ENCODE measurements around the gene SLC25A30.
"Not testable (repeated sequence)": the region's sequence is repeated elsewhere in the genome, so short reads cannot be mapped to it uniquely, and the experiment has no call there.

SLC25A30 gene

GRCh38 chr13:45391926-45392325, 26.2 kb downstream of the SLC25A30 start:
- Histone ChIP-seq H3K27me3 (ENCODE audit: control insufficient read depth in 1 of 2, insufficient read depth in 2 of 2, low read length in 2 of 2) (no peaks in the 10 kb centered on the region), H3K4me3 (ENCODE audit: low read length in 2 of 2) (no peak overlapping the region), H3K27ac (ENCODE audit: low read length) (no peak overlapping the region), H3K9me3 (ENCODE audit: control insufficient read depth in 2 of 2, low read length in 2 of 2) (no peaks in the 10 kb centered on the region), H3K9ac (ENCODE audit: low read length in 2 of 2) (no peak overlapping the region), H3K36me3 (ENCODE audit: control insufficient read depth in 2 of 2, insufficient read depth in 2 of 2, low read length in 2 of 2) (peaks cover 7 to 9% of the 10 kb centered on the region in 2 donors), H3K4me1 (ENCODE audit: control insufficient read depth, insufficient read depth, low read length) (peaks cover 7% of the 10 kb centered on the region)

- H3K27me3 ChIP-seq (ENCODE audit: control insufficient read depth in 1 of 2, insufficient read depth in 2 of 2, low read length in 2 of 2); H3K4me3 ChIP-seq (ENCODE audit: low read length in 2 of 2); H3K9ac ChIP-seq (ENCODE audit: low read length in 2 of 2); H3K36me3 ChIP-seq (ENCODE audit: control insufficient read depth in 2 of 2, insufficient read depth in 2 of 2, low read length in 2 of 2); H3K4me1 ChIP-seq (ENCODE audit: control insufficient read depth, insufficient read depth, low read length); H3K27ac ChIP-seq (ENCODE audit: low read length); H3K9me3 ChIP-seq (ENCODE audit: control insufficient read depth in 2 of 2, low read length in 2 of 2): not testable (repeated sequence)
These were observed 27.0 kb downstream of the SLC25A30 start for GRCh38 chr13:45391128-45391527.

- H3K4me3 ChIP-seq (ENCODE audit: low read length in 2 of 2); H3K36me3 ChIP-seq (ENCODE audit: control insufficient read depth in 2 of 2, insufficient read depth in 2 of 2, low read length in 2 of 2); H3K4me1 ChIP-seq (ENCODE audit: control insufficient read depth, insufficient read depth, low read length); H3K9ac ChIP-seq (ENCODE audit: low read length in 2 of 2); H3K9me3 ChIP-seq (ENCODE audit: control insufficient read depth in 2 of 2, low read length in 2 of 2); H3K27ac ChIP-seq (ENCODE audit: low read length); H3K27me3 ChIP-seq (ENCODE audit: control insufficient read depth in 1 of 2, insufficient read depth in 2 of 2, low read length in 2 of 2): not testable (repeated sequence)
These were observed 27.8 kb downstream of the SLC25A30 start for GRCh38 chr13:45390348-45390747.

GRCh38 chr13:45388664-45389063, 29.5 kb downstream of the SLC25A30 start:
- no peak overlapping the region for H3K27ac ChIP-seq (ENCODE audit: low read length)
- no peak overlapping the region for H3K9ac ChIP-seq (ENCODE audit: low read length in 2 of 2)
- peaks cover 0 to 5% of the 10 kb centered on the region in 2 donors for H3K36me3 ChIP-seq (ENCODE audit: control insufficient read depth in 2 of 2, insufficient read depth in 2 of 2, low read length in 2 of 2)
- no peaks in the 10 kb centered on the region for H3K4me1 ChIP-seq (ENCODE audit: control insufficient read depth, insufficient read depth, low read length)
- H3K9me3 ChIP-seq (ENCODE audit: control insufficient read depth in 2 of 2, low read length in 2 of 2): no peaks in the 10 kb centered on the region
- H3K27me3 ChIP-seq (ENCODE audit: control insufficient read depth in 1 of 2, insufficient read depth in 2 of 2, low read length in 2 of 2): no peaks in the 10 kb centered on the region
- H3K4me3 ChIP-seq (ENCODE audit: low read length in 2 of 2): no peak overlapping the region

GRCh38 chr13:45386892-45387575, 31.1 kb downstream of the SLC25A30 start:
- not testable (repeated sequence) for H3K9ac ChIP-seq (ENCODE audit: low read length in 2 of 2); H3K27ac ChIP-seq (ENCODE audit: low read length); H3K36me3 ChIP-seq (ENCODE audit: control insufficient read depth in 2 of 2, insufficient read depth in 2 of 2, low read length in 2 of 2); H3K4me1 ChIP-seq (ENCODE audit: control insufficient read depth, insufficient read depth, low read length); H3K9me3 ChIP-seq (ENCODE audit: control insufficient read depth in 2 of 2, low read length in 2 of 2); H3K4me3 ChIP-seq (ENCODE audit: low read length in 2 of 2); H3K27me3 ChIP-seq (ENCODE audit: control insufficient read depth in 1 of 2, insufficient read depth in 2 of 2, low read length in 2 of 2)

- Histone ChIP-seq H3K9ac (ENCODE audit: low read length in 2 of 2) (no peak overlapping the region), H3K36me3 (ENCODE audit: control insufficient read depth in 2 of 2, insufficient read depth in 2 of 2, low read length in 2 of 2) (peaks cover 0 to 5% of the 10 kb centered on the region in 2 donors), H3K27ac (ENCODE audit: low read length) (no peak overlapping the region)
These were observed 32.1 kb downstream of the SLC25A30 start for GRCh38 chr13:45385907-45386553.

GRCh38 chr13:45385320-45385719, 32.9 kb downstream of the SLC25A30 start:
- H3K9ac ChIP-seq (ENCODE audit: low read length in 2 of 2): no peak overlapping the region
- no peak overlapping the region for H3K27ac ChIP-seq (ENCODE audit: low read length)
- no peaks in the 10 kb centered on the region for H3K27me3 ChIP-seq (ENCODE audit: control insufficient read depth in 1 of 2, insufficient read depth in 2 of 2, low read length in 2 of 2)
- H3K4me3 ChIP-seq (ENCODE audit: low read length in 2 of 2): no peak overlapping the region
- no peaks in the 10 kb centered on the region for H3K4me1 ChIP-seq (ENCODE audit: control insufficient read depth, insufficient read depth, low read length)
- no peaks in the 10 kb centered on the region for H3K9me3 ChIP-seq (ENCODE audit: control insufficient read depth in 2 of 2, low read length in 2 of 2)
- peaks cover 0 to 5% of the 10 kb centered on the region in 2 donors for H3K36me3 ChIP-seq (ENCODE audit: control insufficient read depth in 2 of 2, insufficient read depth in 2 of 2, low read length in 2 of 2)

More at GRCh38 chr13:45385907-45386553, 32.1 kb downstream of the SLC25A30 start:
- no peaks in the 10 kb centered on the region for H3K4me1 ChIP-seq (ENCODE audit: control insufficient read depth, insufficient read depth, low read length)
- H3K27me3 ChIP-seq (ENCODE audit: control insufficient read depth in 1 of 2, insufficient read depth in 2 of 2, low read length in 2 of 2): no peaks in the 10 kb centered on the region
- H3K4me3 ChIP-seq (ENCODE audit: low read length in 2 of 2): no peak overlapping the region
- H3K9me3 ChIP-seq (ENCODE audit: control insufficient read depth in 2 of 2, low read length in 2 of 2): no peaks in the 10 kb centered on the region

- peaks cover 0 to 5% of the 10 kb centered on the region in 2 donors for H3K36me3 ChIP-seq (ENCODE audit: control insufficient read depth in 2 of 2, insufficient read depth in 2 of 2, low read length in 2 of 2)
- H3K27ac ChIP-seq (ENCODE audit: low read length): no peak overlapping the region
These were observed 33.5 kb downstream of the SLC25A30 start for GRCh38 chr13:45384474-45385174.

GRCh38 chr13:45382739-45383138, 35.4 kb downstream of the SLC25A30 start:
- not testable (repeated sequence) for H3K27ac ChIP-seq (ENCODE audit: low read length); H3K9ac ChIP-seq (ENCODE audit: low read length in 2 of 2); H3K27me3 ChIP-seq (ENCODE audit: control insufficient read depth in 1 of 2, insufficient read depth in 2 of 2, low read length in 2 of 2); H3K9me3 ChIP-seq (ENCODE audit: control insufficient read depth in 2 of 2, low read length in 2 of 2); H3K4me3 ChIP-seq (ENCODE audit: low read length in 2 of 2); H3K36me3 ChIP-seq (ENCODE audit: control insufficient read depth in 2 of 2, insufficient read depth in 2 of 2, low read length in 2 of 2); H3K4me1 ChIP-seq (ENCODE audit: control insufficient read depth, insufficient read depth, low read length)

More at GRCh38 chr13:45384474-45385174, 33.5 kb downstream of the SLC25A30 start:
- no peak overlapping the region for H3K9ac ChIP-seq (ENCODE audit: low read length in 2 of 2)
- H3K4me1 ChIP-seq (ENCODE audit: control insufficient read depth, insufficient read depth, low read length): no peaks in the 10 kb centered on the region
- no peaks in the 10 kb centered on the region for H3K27me3 ChIP-seq (ENCODE audit: control insufficient read depth in 1 of 2, insufficient read depth in 2 of 2, low read length in 2 of 2)
- H3K4me3 ChIP-seq (ENCODE audit: low read length in 2 of 2): no peak overlapping the region
- H3K9me3 ChIP-seq (ENCODE audit: control insufficient read depth in 2 of 2, low read length in 2 of 2): no peaks in the 10 kb centered on the region

- H3K9me3 ChIP-seq (ENCODE audit: control insufficient read depth in 2 of 2, low read length in 2 of 2): no peaks in the 10 kb centered on the region
- H3K36me3 ChIP-seq (ENCODE audit: control insufficient read depth in 2 of 2, insufficient read depth in 2 of 2, low read length in 2 of 2): peaks cover 0 to 3% of the 10 kb centered on the region in 2 donors
- H3K27ac ChIP-seq (ENCODE audit: low read length): no peak overlapping the region
- no peaks in the 10 kb centered on the region for H3K27me3 ChIP-seq (ENCODE audit: control insufficient read depth in 1 of 2, insufficient read depth in 2 of 2, low read length in 2 of 2)
- no peaks in the 10 kb centered on the region for H3K4me1 ChIP-seq (ENCODE audit: control insufficient read depth, insufficient read depth, low read length)
- H3K9ac ChIP-seq (ENCODE audit: low read length in 2 of 2): no peak overlapping the region
- H3K4me3 ChIP-seq (ENCODE audit: low read length in 2 of 2): no peak overlapping the region
These were observed 37.0 kb downstream of the SLC25A30 start for GRCh38 chr13:45381196-45381595.

- H3K4me1 ChIP-seq (ENCODE audit: control insufficient read depth, insufficient read depth, low read length); H3K9ac ChIP-seq (ENCODE audit: low read length in 2 of 2); H3K4me3 ChIP-seq (ENCODE audit: low read length in 2 of 2); H3K36me3 ChIP-seq (ENCODE audit: control insufficient read depth in 2 of 2, insufficient read depth in 2 of 2, low read length in 2 of 2); H3K27me3 ChIP-seq (ENCODE audit: control insufficient read depth in 1 of 2, insufficient read depth in 2 of 2, low read length in 2 of 2); H3K27ac ChIP-seq (ENCODE audit: low read length); H3K9me3 ChIP-seq (ENCODE audit: control insufficient read depth in 2 of 2, low read length in 2 of 2): not testable (repeated sequence)
These were observed 37.5 kb downstream of the SLC25A30 start for GRCh38 chr13:45380708-45381107.

Data from stomach smooth muscle (tissue), 2 donors.